HCT116 (cell line): Measurements from ENCODE around the gene SORCS2. TPM values are rescaled to one million over a fixed set of nuclear protein-coding genes. Genes with fewer than 3 reads are reported as not detected.

Experiments
- ATAC-seq: fragments of 200-7000 bp; cut with Tn5 transposase; 2 replicates; pipeline ENCODE4 v1.9.1; 2020; ENCODE audit warnings: mild to moderate bottlenecking, moderate library complexity
- BruUV-seq: library from RNA; stranded (reverse); fragments of 400-500 nt; replicated peaks from 2 replicates; lab custom pipeline; 2021; lab: Mats Ljungman, UMichigan
- CTCF ChIA-PET: fragments of 300-600 bp; sonication (Branson Sonifier 250); formaldehyde crosslinking; loops from one replicate; lab custom pipeline; 2021; ENCODE audit warnings: antibody characterized with exemption; lab: Charles Lee
- POLR2A ChIA-PET: fragments of 300-600, 350-600 bp; sonication (Branson Sonifier 250); formaldehyde crosslinking; loops from one replicate; lab custom pipeline; 2021; ENCODE audit warnings: antibody characterized with exemption; lab: Charles Lee
- RAD21 ChIA-PET, 2 experiments: fragments of 300-600 bp; sonication (Branson Sonifier 250); formaldehyde crosslinking; loops; one replicate each; lab custom pipeline; 2023; ENCODE audit warnings: low total read pairs in 2 of 2; ENCODE audit not compliant: uncharacterized antibody in 2 of 2, unreplicated experiment in 2 of 2, low non-redundant PET in 1 of 2; lab: Charles Lee
- DNase-seq: peaks from one replicate; pipeline ENCODE4 v3.0.0-alpha.2; 2010; ENCODE audit warnings: low read depth, low spot score
- H2AFZ ChIP-seq: fragments of 200-600 bp; shearing (Covaris generic), sonication (generic); 2 replicates; pipeline ENCODE4 v1.6.1; 2017; ENCODE audit warnings: low read depth, mixed run types, mixed read lengths, antibody characterized with exemption, low read length; ENCODE audit not compliant: poor library complexity, severe bottlenecking
- H3K27ac ChIP-seq: 2 replicates; pipeline ENCODE4 v1.5.1; 2012; ENCODE audit warnings: low read depth, low read length
- H3K27me3 ChIP-seq: fragments of 200-600 bp; sonication (generic); 2 replicates; pipeline ENCODE4 v1.6.1; 2016; ENCODE audit warnings: mixed run types, low read length, mixed read lengths; ENCODE audit not compliant: insufficient read depth
- H3K36me3 ChIP-seq, 2 experiments: fragments of 200-500 bp in 1 of 2; fragments of 200-600 bp in 1 of 2; sonication (Bioruptor generic) in 1 of 2; sonication (generic) in 1 of 2; 2 replicates each; pipeline versions ENCODE4 v1.5.1 to v1.6.1; 2014 to 2016; ENCODE audit warnings: low read length in 2 of 2, inconsistent platforms in 1 of 2, mixed read lengths in 1 of 2, mixed run types in 1 of 2; ENCODE audit not compliant: insufficient read depth in 2 of 2, control insufficient read depth in 1 of 2
- H3K4me1 ChIP-seq, 2 experiments: fragments of 200-600 bp in 1 of 2; sonication (generic) in 1 of 2; 2 replicates each; pipeline versions ENCODE4 v1.5.1 to v1.6.1; 2012 to 2017; ENCODE audit warnings: low read length in 2 of 2, inconsistent platforms in 1 of 2, mild to moderate bottlenecking in 1 of 2, mixed read lengths in 1 of 2, mixed run types in 1 of 2, moderate library complexity in 1 of 2; ENCODE audit not compliant: insufficient read depth in 2 of 2, control insufficient read depth in 1 of 2
- H3K4me2 ChIP-seq: fragments of 200-600 bp; sonication (generic); 2 replicates; pipeline ENCODE4 v1.6.1; 2017; ENCODE audit warnings: mixed run types, low read length, mixed read lengths
- H3K4me3 ChIP-seq, 2 experiments: fragments of 200-600 bp in 1 of 2; sonication (generic) in 1 of 2; replicated peaks in 1 of 2; 2 replicates each; pipeline ENCODE4 v1.5.1; 2011 to 2016; ENCODE audit warnings: low read length in 2 of 2, control low read depth in 1 of 2, low read depth in 1 of 2, mild to moderate bottlenecking in 1 of 2, mixed read lengths in 1 of 2, mixed run types in 1 of 2
- H3K79me2 ChIP-seq: fragments of 200-600 bp; sonication (generic); 2 replicates; pipeline ENCODE4 v1.6.1; 2017; ENCODE audit warnings: mild to moderate bottlenecking, mixed run types, low read length, moderate library complexity, mixed read lengths; ENCODE audit not compliant: insufficient read depth
- H3K9ac ChIP-seq: fragments of 200-600 bp; sonication (generic); 2 replicates; pipeline ENCODE4 v1.6.1; 2016; ENCODE audit warnings: low read length, mixed read lengths
- H3K9me2 ChIP-seq: fragments of 200-600 bp; sonication (generic), shearing (Covaris generic); 2 replicates; pipeline ENCODE4 v1.6.1; 2017; ENCODE audit warnings: mixed run types, mild to moderate bottlenecking, moderate library complexity; ENCODE audit not compliant: insufficient read depth
- H3K9me3 ChIP-seq, 2 experiments: fragments of 200-500 bp in 1 of 2; fragments of 200-600 bp in 1 of 2; sonication (Bioruptor generic) in 1 of 2; sonication (generic) in 1 of 2; 2 replicates each; pipeline ENCODE4 v1.6.1; 2014 to 2017; ENCODE audit warnings: low read length in 2 of 2, mixed read lengths in 2 of 2, inconsistent platforms in 1 of 2, low read depth in 1 of 2, mild to moderate bottlenecking in 1 of 2, mixed run types in 1 of 2, moderate library complexity in 1 of 2; ENCODE audit not compliant: control insufficient read depth in 1 of 2, insufficient read depth in 1 of 2
- H4K20me1 ChIP-seq: fragments of 200-600 bp; sonication (generic), shearing (Covaris generic); 2 replicates; pipeline ENCODE4 v1.6.1; 2017; ENCODE audit warnings: mixed run types, mild to moderate bottlenecking, moderate library complexity; ENCODE audit not compliant: insufficient read depth
- CBX3 ChIP-seq: IDR thresholded peaks from 2 replicates; pipeline ENCODE4 v1.6.1; 2012; ENCODE audit warnings: low read depth
- CEBPB ChIP-seq: IDR thresholded peaks from 2 replicates; pipeline ENCODE4 v1.6.1; 2012; ENCODE audit warnings: low read depth
- EGR1 ChIP-seq: IDR thresholded peaks from 2 replicates; pipeline ENCODE4 v1.6.1; 2012; ENCODE audit warnings: low read depth
- EZH2 ChIP-seq: fragments of 200-600 bp; sonication (generic); IDR thresholded peaks from 2 replicates; pipeline ENCODE4 v1.6.1; 2017; ENCODE audit warnings: antibody characterized with exemption, mixed run types
- EZH2phosphoT487 ChIP-seq: fragments of 200-600 bp; IDR thresholded peaks from 2 replicates; pipeline ENCODE4 v1.6.1; 2018; ENCODE audit warnings: antibody characterized with exemption, borderline replicate concordance
- FOSL1 ChIP-seq: IDR thresholded peaks from 2 replicates; pipeline ENCODE4 v1.6.1; 2012; ENCODE audit warnings: low read depth
- POLR2A ChIP-seq: IDR thresholded peaks from 2 replicates; pipeline ENCODE4 v1.7.0; 2011; ENCODE audit warnings: borderline replicate concordance; ENCODE audit not compliant: insufficient read depth, insufficient read length; ENCODE audit errors: extremely low read depth
- POLR2AphosphoS5 ChIP-seq: IDR thresholded peaks from 2 replicates; pipeline ENCODE4 v1.6.1; 2011; ENCODE audit warnings: mild to moderate bottlenecking, low read depth, low read length, moderate library complexity
- SRF ChIP-seq: IDR thresholded peaks from 2 replicates; pipeline ENCODE4 v1.6.1; 2012; ENCODE audit warnings: low read depth
- TCF7L2 ChIP-seq: IDR thresholded peaks from 2 replicates; pipeline ENCODE4 v1.7.0; 2011; ENCODE audit warnings: borderline replicate concordance, inconsistent platforms; ENCODE audit not compliant: insufficient read depth, insufficient read length; ENCODE audit errors: extremely low read depth
- ZFX ChIP-seq: fragments of 450-650 bp; IDR thresholded peaks from 2 replicates; pipeline ENCODE4 v1.6.1; 2017
- ZNF274 ChIP-seq: fragments of 200-500 bp; sonication (Bioruptor generic); IDR thresholded peaks from 2 replicates; pipeline ENCODE4 v1.6.1; 2014; ENCODE audit warnings: mild to moderate bottlenecking, low read depth, low read length, inconsistent platforms
- intact Hi-C: fragments of 100-400 bp; cut with micrococcal nuclease; formaldehyde crosslinking; loops from 2 replicates; pipeline ENCODE4 v1.10.0; 2022
- total RNA-seq: library from RNA; stranded (reverse); gene quantifications from one replicate; pipeline ENCODE4 v1.2.1, GENCODE V29; 2021; ENCODE audit not compliant: unreplicated experiment
- TF ChIP-seq, protein P1 (sequence below): IDR thresholded peaks from 2 replicates; pipeline ENCODE4 v1.6.1; 2012
- TF ChIP-seq, protein P2 (sequence below), 3 experiments: fragments of 200-600 bp in 1 of 3; sonication (generic) in 1 of 3; IDR thresholded peaks in 2 of 3; conservative IDR thresholded peaks in 1 of 3; 2 replicates each; pipeline ENCODE4 v1.5.1; 2012 to 2017; ENCODE audit warnings: low read depth in 2 of 3, low read length in 2 of 3, antibody characterized with exemption in 1 of 3, borderline replicate concordance in 1 of 3, control low read depth in 1 of 3, mild to moderate bottlenecking in 1 of 3, mixed read lengths in 1 of 3, mixed run types in 1 of 3, moderate library complexity in 1 of 3; ENCODE audit not compliant: insufficient read depth in 1 of 3

SORCS2 gene
- total RNA-seq, 1 experiment from 2014 or later = 0.37 TPM

DNA sequence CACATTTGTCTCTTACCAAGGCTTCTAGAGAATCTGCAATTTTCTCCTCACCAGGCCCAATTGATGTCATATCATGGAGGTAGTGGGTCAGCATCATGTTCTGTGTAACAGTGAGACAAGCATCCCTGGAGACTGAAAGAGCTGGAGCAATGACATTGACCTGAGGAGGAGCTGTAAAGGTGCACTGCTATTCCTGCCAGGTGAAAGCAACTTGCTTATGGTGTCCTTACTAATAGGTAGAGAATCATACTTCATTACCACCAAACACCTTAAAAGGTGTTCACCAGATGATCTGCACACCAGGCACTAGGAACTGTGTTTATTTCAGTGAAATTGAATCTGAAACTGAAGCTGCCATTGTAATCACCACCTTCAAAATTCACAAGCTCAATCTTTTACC is 558.6 kb downstream of the SORCS2 start:
- Histone ChIP-seq H3K9me3 (no peaks in the 10 kb centered on the region), H3K9me2 (no peaks in the 10 kb centered on the region), H3K4me2 (no peak overlapping the region), H3K27me3 (no peaks in the 10 kb centered on the region), H3K4me1 (peaks cover 10 to 26% of the 10 kb centered on the region in 2 experiments), H4K20me1 (no peaks in the 10 kb centered on the region), H3K4me3 (no peak overlapping the region), H3K36me3 (no peaks in the 10 kb centered on the region), H3K9ac (no peak overlapping the region), H3K27ac (no peak overlapping the region), H2AFZ (no peak overlapping the region), H3K79me2 (no peaks in the 10 kb centered on the region)
- CTCF ChIA-PET = interaction anchor here (1.3 to 1.4 kb wide), 2 partner anchors 11 to 51 kb away, joined by 4 to 5 read pairs; no protein-coding TSS in a partner anchor
- intact Hi-C loops = no loop called here
- RAD21 ChIA-PET = no interaction called here
- no peak for ATAC-seq
- no TSS peak for BruUV-seq
- DNase-seq = no peak
- TF ChIP-seq, protein P1, sequence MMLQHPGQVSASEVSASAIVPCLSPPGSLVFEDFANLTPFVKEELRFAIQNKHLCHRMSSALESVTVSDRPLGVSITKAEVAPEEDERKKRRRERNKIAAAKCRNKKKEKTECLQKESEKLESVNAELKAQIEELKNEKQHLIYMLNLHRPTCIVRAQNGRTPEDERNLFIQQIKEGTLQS = no peak
- TF ChIP-seq TCF7L2 = no peak
- no peak for TF ChIP-seq CEBPB
- TF ChIP-seq SRF = no peak
- no peak for TF ChIP-seq CBX3
- no peak for TF ChIP-seq EZH2
- TF ChIP-seq ZFX = no peak
- POLR2A ChIA-PET = no interaction called here

DNA sequence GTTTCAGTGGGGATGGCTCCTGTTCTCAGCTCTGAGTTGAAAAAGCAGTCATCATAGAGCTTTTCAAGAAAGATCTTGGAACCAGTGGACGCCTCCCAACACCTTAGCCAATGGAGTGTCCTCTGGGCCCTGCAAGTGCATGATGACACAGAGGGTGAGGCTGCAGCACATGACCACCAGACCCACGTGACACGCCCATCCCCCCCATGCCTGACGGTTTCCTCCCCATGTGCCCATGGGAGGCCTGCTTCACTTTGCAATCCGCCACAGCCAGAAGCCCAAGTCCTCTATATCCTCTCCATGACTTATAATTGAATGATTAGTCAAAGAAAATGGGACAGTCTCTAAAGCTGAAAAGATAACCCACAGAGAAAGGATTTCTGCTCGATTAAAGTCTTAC is 560.3 kb downstream of the SORCS2 start:
- Histone ChIP-seq H3K4me2 (no peak overlapping the region), H3K9me2 (no peaks in the 10 kb centered on the region)
- TF ChIP-seq EZH2 (no peak), TCF7L2 (no peak), ZNF274 (no peak), EZH2phosphoT487 (no peak), POLR2AphosphoS5 (no peak), EGR1 (no peak), POLR2A (no peak), CEBPB (no peak), FOSL1 (no peak)
- TF ChIP-seq, protein P1 = no peak
- TF ChIP-seq, protein P2, sequence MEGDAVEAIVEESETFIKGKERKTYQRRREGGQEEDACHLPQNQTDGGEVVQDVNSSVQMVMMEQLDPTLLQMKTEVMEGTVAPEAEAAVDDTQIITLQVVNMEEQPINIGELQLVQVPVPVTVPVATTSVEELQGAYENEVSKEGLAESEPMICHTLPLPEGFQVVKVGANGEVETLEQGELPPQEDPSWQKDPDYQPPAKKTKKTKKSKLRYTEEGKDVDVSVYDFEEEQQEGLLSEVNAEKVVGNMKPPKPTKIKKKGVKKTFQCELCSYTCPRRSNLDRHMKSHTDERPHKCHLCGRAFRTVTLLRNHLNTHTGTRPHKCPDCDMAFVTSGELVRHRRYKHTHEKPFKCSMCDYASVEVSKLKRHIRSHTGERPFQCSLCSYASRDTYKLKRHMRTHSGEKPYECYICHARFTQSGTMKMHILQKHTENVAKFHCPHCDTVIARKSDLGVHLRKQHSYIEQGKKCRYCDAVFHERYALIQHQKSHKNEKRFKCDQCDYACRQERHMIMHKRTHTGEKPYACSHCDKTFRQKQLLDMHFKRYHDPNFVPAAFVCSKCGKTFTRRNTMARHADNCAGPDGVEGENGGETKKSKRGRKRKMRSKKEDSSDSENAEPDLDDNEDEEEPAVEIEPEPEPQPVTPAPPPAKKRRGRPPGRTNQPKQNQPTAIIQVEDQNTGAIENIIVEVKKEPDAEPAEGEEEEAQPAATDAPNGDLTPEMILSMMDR (IDR thresholded peaks at IDR 0.05 in 2 of 3, conservative IDR thresholded peaks at IDR 0.05 in 1 of 3; ENCODE audit: borderline replicate concordance in 1 of 3, insufficient read depth in 1 of 3, low read depth in 2 of 3, low read length in 2 of 3) = no peak
- TF ChIP-seq, all 23 proteins: peak for 0
- ATAC-seq = no peak
- no peak overlapping the region for H3K4me3 ChIP-seq
- H3K4me1 ChIP-seq = peaks cover 10 to 26% of the 10 kb centered on the region in 2 experiments
- no peaks in the 10 kb centered on the region for H3K9me3 ChIP-seq
- no peaks in the 10 kb centered on the region for H3K79me2 ChIP-seq
- CTCF ChIA-PET = no interaction called here
- H3K9ac ChIP-seq = no peak overlapping the region
- H3K27ac ChIP-seq = no peak overlapping the region
- BruUV-seq = no TSS peak
- RAD21 ChIA-PET = no interaction called here
- no peaks in the 10 kb centered on the region for H3K36me3 ChIP-seq
- POLR2A ChIA-PET = no interaction called here
- H3K27me3 ChIP-seq = no peaks in the 10 kb centered on the region
- H2AFZ ChIP-seq = no peak overlapping the region
- intact Hi-C loops = no loop called here
- H4K20me1 ChIP-seq = no peaks in the 10 kb centered on the region
- no peak for DNase-seq
